ENCODE measurements around the gene GPR135.

The GPR135 gene

GRCh38 chr14:59463787-59464485, 1.2 kb downstream of the GPR135 start:
- peak overlapping the region; percentile 44 for H3K9ac ChIP-seq
- peak overlapping the region; percentile 80 for H3K27ac ChIP-seq
- H3K27me3 ChIP-seq (ENCODE audit: control insufficient read depth, insufficient read depth, low read length): no peaks in the 10 kb centered on the region
- peak overlapping the region; percentile 63 for H3K4me3 ChIP-seq (ENCODE audit: low read depth, low read length)
- no peak for TF ChIP-seq CTCF (IDR thresholded peaks at IDR 0.05)
- H2AFZ ChIP-seq: peak overlapping the region; percentile 95
- no peaks in the 10 kb centered on the region for H3K79me2 ChIP-seq
- H3K4me2 ChIP-seq (ENCODE audit: low read length): peak overlapping the region; percentile 94
- peaks cover 5% of the 10 kb centered on the region for H3K4me1 ChIP-seq
- H3K36me3 ChIP-seq (ENCODE audit: control insufficient read depth, insufficient read depth, low read length): no peaks in the 10 kb centered on the region
- no peaks in the 10 kb centered on the region for H3K9me3 ChIP-seq (ENCODE audit: control insufficient read depth, low read length)

- Histone ChIP-seq H3K36me3 (ENCODE audit: control insufficient read depth, insufficient read depth, low read length) (no peaks in the 10 kb centered on the region), H3K79me2 (no peaks in the 10 kb centered on the region), H2AFZ (no peak overlapping the region), H3K9ac (no peak overlapping the region), H3K4me1 (peaks cover 5% of the 10 kb centered on the region), H3K27ac (no peak overlapping the region), H3K4me2 (ENCODE audit: low read length) (no peak overlapping the region), H3K27me3 (ENCODE audit: control insufficient read depth, insufficient read depth, low read length) (no peaks in the 10 kb centered on the region), H3K9me3 (ENCODE audit: control insufficient read depth, low read length) (no peaks in the 10 kb centered on the region), H3K4me3 (ENCODE audit: low read depth, low read length) (no peak overlapping the region)
- no peak for TF ChIP-seq CTCF (IDR thresholded peaks at IDR 0.05)
These were observed 3.3 kb downstream of the GPR135 start for GRCh38 chr14:59461891-59462290.

GRCh38 chr14:59460378-59460777, 4.8 kb downstream of the GPR135 start:
- no peaks in the 10 kb centered on the region for H3K79me2 ChIP-seq
- H3K9ac ChIP-seq: no peak overlapping the region
- no peak overlapping the region for H3K4me3 ChIP-seq (ENCODE audit: low read depth, low read length)
- no peak for TF ChIP-seq CTCF (IDR thresholded peaks at IDR 0.05)
- no peak overlapping the region for H2AFZ ChIP-seq
- H3K9me3 ChIP-seq (ENCODE audit: control insufficient read depth, low read length): no peaks in the 10 kb centered on the region
- no peak overlapping the region for H3K27ac ChIP-seq
- H3K4me1 ChIP-seq: peaks cover 5% of the 10 kb centered on the region
- no peaks in the 10 kb centered on the region for H3K27me3 ChIP-seq (ENCODE audit: control insufficient read depth, insufficient read depth, low read length)
- H3K36me3 ChIP-seq (ENCODE audit: control insufficient read depth, insufficient read depth, low read length): no peaks in the 10 kb centered on the region
- no peak overlapping the region for H3K4me2 ChIP-seq (ENCODE audit: low read length)

GRCh38 chr14:59458486-59458885, 6.7 kb downstream of the GPR135 start:
- TF ChIP-seq CTCF (IDR thresholded peaks at IDR 0.05): no peak
- Histone ChIP-seq H3K9ac (no peak overlapping the region), H3K4me2 (ENCODE audit: low read length) (no peak overlapping the region), H3K27me3 (ENCODE audit: control insufficient read depth, insufficient read depth, low read length) (no peaks in the 10 kb centered on the region), H3K27ac (no peak overlapping the region), H3K36me3 (ENCODE audit: control insufficient read depth, insufficient read depth, low read length) (no peaks in the 10 kb centered on the region), H3K79me2 (no peaks in the 10 kb centered on the region), H3K9me3 (ENCODE audit: control insufficient read depth, low read length) (no peaks in the 10 kb centered on the region), H2AFZ (no peak overlapping the region), H3K4me3 (ENCODE audit: low read depth, low read length) (no peak overlapping the region), H3K4me1 (no peaks in the 10 kb centered on the region)

GRCh38 chr14:59455411-59455810, 9.8 kb downstream of the GPR135 start:
- H3K4me3 ChIP-seq (ENCODE audit: low read depth, low read length): no peak overlapping the region
- no peak for TF ChIP-seq CTCF (IDR thresholded peaks at IDR 0.05)
- no peak overlapping the region for H3K9ac ChIP-seq
- H3K4me1 ChIP-seq: no peaks in the 10 kb centered on the region
- H3K79me2 ChIP-seq: no peaks in the 10 kb centered on the region
- no peak overlapping the region for H3K27ac ChIP-seq
- H3K9me3 ChIP-seq (ENCODE audit: control insufficient read depth, low read length): no peaks in the 10 kb centered on the region
- no peaks in the 10 kb centered on the region for H3K27me3 ChIP-seq (ENCODE audit: control insufficient read depth, insufficient read depth, low read length)
- H3K4me2 ChIP-seq (ENCODE audit: low read length): no peak overlapping the region
- no peaks in the 10 kb centered on the region for H3K36me3 ChIP-seq (ENCODE audit: control insufficient read depth, insufficient read depth, low read length)
- no peak overlapping the region for H2AFZ ChIP-seq

Data from parathyroid adenoma (tissue), 2 donors.